22Rv1 (cell line): ENCODE data around the gene CTDP1.

ENCODE experiments used
- H3K27ac ChIP-seq: fragments of 450-650 bp; 2 replicates; pipeline ENCODE4 v1.5.1; 2017
- ZFX ChIP-seq: fragments of 450-650 bp; IDR thresholded peaks from 2 replicates; pipeline ENCODE4 v1.6.1; 2017; ENCODE audit warnings: antibody characterized with exemption, borderline replicate concordance
- TF ChIP-seq, protein P1 (sequence below): fragments of 450-650 bp; IDR thresholded peaks from 2 replicates; pipeline ENCODE4 v1.5.1; 2017; ENCODE audit warnings: mild to moderate bottlenecking

The CTDP1 gene

GRCh38 chr18:79772108-79772864 is 92.7 kb downstream of the CTDP1 start:
- no peak for TF ChIP-seq ZFX
- TF ChIP-seq, protein P1, sequence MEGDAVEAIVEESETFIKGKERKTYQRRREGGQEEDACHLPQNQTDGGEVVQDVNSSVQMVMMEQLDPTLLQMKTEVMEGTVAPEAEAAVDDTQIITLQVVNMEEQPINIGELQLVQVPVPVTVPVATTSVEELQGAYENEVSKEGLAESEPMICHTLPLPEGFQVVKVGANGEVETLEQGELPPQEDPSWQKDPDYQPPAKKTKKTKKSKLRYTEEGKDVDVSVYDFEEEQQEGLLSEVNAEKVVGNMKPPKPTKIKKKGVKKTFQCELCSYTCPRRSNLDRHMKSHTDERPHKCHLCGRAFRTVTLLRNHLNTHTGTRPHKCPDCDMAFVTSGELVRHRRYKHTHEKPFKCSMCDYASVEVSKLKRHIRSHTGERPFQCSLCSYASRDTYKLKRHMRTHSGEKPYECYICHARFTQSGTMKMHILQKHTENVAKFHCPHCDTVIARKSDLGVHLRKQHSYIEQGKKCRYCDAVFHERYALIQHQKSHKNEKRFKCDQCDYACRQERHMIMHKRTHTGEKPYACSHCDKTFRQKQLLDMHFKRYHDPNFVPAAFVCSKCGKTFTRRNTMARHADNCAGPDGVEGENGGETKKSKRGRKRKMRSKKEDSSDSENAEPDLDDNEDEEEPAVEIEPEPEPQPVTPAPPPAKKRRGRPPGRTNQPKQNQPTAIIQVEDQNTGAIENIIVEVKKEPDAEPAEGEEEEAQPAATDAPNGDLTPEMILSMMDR: no peak

DNA sequence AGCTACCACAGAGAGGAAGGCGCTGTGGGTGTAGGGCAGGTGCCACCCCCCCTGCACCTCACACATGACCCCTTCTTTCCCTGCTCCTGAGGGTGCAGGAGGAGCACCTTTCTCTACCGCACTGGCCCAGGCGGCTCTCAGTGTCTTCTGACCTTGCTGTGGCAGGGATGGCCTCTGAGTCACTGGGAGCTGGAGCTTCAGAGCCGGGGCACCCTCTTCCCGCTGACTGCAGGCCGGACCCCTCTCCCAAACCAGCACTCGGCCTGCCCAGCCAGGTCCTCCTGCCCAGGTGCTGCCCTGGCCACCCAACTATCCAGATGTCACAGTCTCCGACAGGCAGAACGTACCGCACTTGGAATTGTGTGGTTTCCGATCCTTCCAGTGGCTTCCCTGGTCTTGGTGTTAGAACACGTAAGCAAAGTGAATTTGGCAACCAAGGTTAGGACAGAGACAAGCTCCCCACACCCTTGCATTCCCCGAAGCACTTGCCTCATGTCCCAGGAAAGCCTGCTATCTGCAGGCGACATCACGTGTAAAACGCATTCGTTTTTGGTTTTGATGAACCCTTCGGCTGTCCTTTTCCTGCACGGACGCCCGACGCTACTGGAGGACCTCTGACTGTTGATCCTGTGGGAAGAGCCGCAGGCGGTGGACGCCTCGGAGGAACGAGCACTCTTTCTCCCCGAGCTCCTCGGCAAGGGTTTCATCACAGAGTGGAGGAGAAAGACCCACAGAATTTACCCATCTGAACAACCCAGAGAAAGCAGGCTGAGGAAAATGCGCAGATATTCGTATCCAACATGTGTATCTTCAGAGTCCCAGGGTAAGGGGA is 93.5 kb downstream of the CTDP1 start:
- H3K27ac ChIP-seq: no peak overlapping the region
- no peak for TF ChIP-seq ZFX
- TF ChIP-seq, protein P1: no peak

More at GRCh38 chr18:79772108-79772864, 92.7 kb downstream of the CTDP1 start:
- no peak overlapping the region for H3K27ac ChIP-seq

GRCh38 chr18:79774111-79774510 is 94.5 kb downstream of the CTDP1 start:
- TF ChIP-seq ZFX: no peak
- TF ChIP-seq, protein P1: no peak
- no peak overlapping the region for H3K27ac ChIP-seq

DNA sequence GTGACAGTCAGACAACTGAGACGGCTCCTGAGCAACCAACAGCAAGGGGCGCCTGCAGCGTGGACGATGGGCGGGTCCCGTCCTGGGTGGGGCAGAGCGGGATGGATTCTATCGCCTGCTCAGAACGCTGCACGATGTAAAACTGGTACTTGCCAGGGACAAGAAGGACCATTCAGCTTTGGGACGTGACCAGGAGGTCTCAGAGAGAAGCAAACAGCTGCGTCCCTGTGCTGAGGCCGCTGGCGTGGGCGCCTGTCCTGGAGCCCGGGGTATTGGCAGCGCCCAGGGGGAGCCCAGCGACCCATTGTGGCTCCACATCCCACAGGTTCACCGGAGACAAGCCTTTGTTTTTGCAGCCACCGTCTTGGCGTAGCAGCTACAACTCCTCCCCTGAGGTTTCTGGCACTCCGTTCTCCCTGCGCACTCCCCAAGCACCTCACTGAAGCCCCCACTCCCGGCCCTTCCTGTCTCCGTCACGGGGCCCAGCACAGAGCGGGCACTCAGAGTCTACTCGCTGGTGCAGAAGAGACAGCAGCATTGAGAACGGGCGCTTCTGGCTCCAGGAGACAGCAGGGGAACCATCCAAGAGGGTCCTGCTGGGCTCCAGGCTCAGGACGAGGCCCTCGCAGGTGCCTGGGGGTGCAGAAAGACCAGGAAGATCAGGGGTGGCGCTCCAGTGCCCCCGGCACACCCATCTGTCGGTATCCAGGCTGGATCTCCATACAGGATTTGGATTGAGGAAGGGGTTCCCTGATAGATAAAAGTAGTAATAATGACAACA is 96.0 kb downstream of the CTDP1 start:
- TF ChIP-seq, protein P1: no peak
- no peak for TF ChIP-seq ZFX
- no peak overlapping the region for H3K27ac ChIP-seq

GRCh38 chr18:79776674-79777073 is 97.1 kb downstream of the CTDP1 start:
- H3K27ac ChIP-seq: no peak overlapping the region
- no peak for TF ChIP-seq ZFX
- TF ChIP-seq, protein P1: no peak

GRCh38 chr18:79778291-79778791 is 98.7 kb downstream of the CTDP1 start:
- no peak overlapping the region for H3K27ac ChIP-seq
- TF ChIP-seq ZFX: no peak
- TF ChIP-seq, protein P1: no peak
